HepG2 (cell line): Measurements from ENCODE around the gene INSR. TPM values are rescaled to one million over a fixed set of nuclear protein-coding genes. Genes with fewer than 3 reads are reported as not detected.

Experiments
- ARID5B ChIP-seq: IDR thresholded peaks from 2 replicates; pipeline ENCODE4 v1.4.0; 2020; ENCODE audit warnings: mild to moderate bottlenecking, missing genetic modification reagents
- BHLHE40 ChIP-seq: IDR thresholded peaks from 2 replicates; pipeline ENCODE4 v1.6.1; 2011; ENCODE audit warnings: low read length, improper control_type of control experiment
- GTF3A ChIP-seq: sonication (generic); formaldehyde crosslinking; conservative IDR thresholded peaks from 2 replicates; pipeline ENCODE4 v1.4.0; 2020; ENCODE audit warnings: mild to moderate bottlenecking, missing genetic modification reagents
- HMG20B ChIP-seq: conservative IDR thresholded peaks from 2 replicates; pipeline ENCODE4 v1.6.1; 2016; ENCODE audit warnings: missing genetic modification reagents, missing compliant biosample characterization
- KDM6A ChIP-seq: IDR thresholded peaks from 2 replicates; pipeline ENCODE4 v1.6.1; 2016; ENCODE audit warnings: low read depth
- MYPOP ChIP-seq: sonication (generic); formaldehyde crosslinking; IDR thresholded peaks from 2 replicates; pipeline ENCODE4 v1.8.1; 2023; ENCODE audit warnings: mild to moderate bottlenecking, moderate library complexity, missing genetic modification reagents
- PATZ1 ChIP-seq: sonication (generic); formaldehyde crosslinking; IDR thresholded peaks from 2 replicates; pipeline ENCODE4 v1.4.0; 2020; ENCODE audit warnings: missing genetic modification reagents
- PHF21A ChIP-seq: sonication (generic); formaldehyde crosslinking; IDR thresholded peaks from 2 replicates; pipeline ENCODE4 v1.5.0; 2020; ENCODE audit warnings: mild to moderate bottlenecking, missing genetic modification reagents
- THAP11 ChIP-seq: IDR thresholded peaks from 2 replicates; pipeline ENCODE4 v1.6.1; 2016; ENCODE audit warnings: missing biosample characterization, missing genetic modification reagents
- YEATS4 ChIP-seq: sonication (generic); formaldehyde crosslinking; IDR thresholded peaks from 2 replicates; pipeline ENCODE4 v1.4.0; 2020; ENCODE audit warnings: missing genetic modification reagents, borderline replicate concordance
- ZNF225 ChIP-seq: sonication (generic); formaldehyde crosslinking; IDR thresholded peaks from 2 replicates; pipeline ENCODE4 v1.4.0; 2020; ENCODE audit warnings: mild to moderate bottlenecking, missing genetic modification reagents
- ZNF24 ChIP-seq: fragments of 450-650 bp; IDR thresholded peaks from 2 replicates; pipeline ENCODE4 v1.6.1; 2017; ENCODE audit warnings: antibody characterized with exemption, mild to moderate bottlenecking
- ZNF446 ChIP-seq: sonication (generic); formaldehyde crosslinking; IDR thresholded peaks from 2 replicates; pipeline ENCODE4 v1.5.0; 2020; ENCODE audit warnings: mild to moderate bottlenecking, missing genetic modification reagents
- ZNF563 ChIP-seq: sonication (generic); formaldehyde crosslinking; IDR thresholded peaks from 2 replicates; pipeline ENCODE4 v1.8.0; 2022; ENCODE audit warnings: mild to moderate bottlenecking, moderate library complexity, missing genetic modification reagents
- polyA plus RNA-seq, 8 experiments: library from polyadenylated mRNA; depleted of rRNA in 3 of 8; stranded (reverse) in 7 of 8; unstranded in 1 of 8; fragments of >200 nt; fragmentation: Illumina TruSeq in 4 of 8; extraction: Trizol in 4 of 8; gene quantifications; 2 replicates each; pipeline versions ENCODE4 v1.2.1 to v1.2.3, GENCODE V29; 2011 to 2016; ENCODE audit warnings: low read depth in 4 of 8, missing spikeins in 1 of 8, mixed read lengths in 1 of 8; ENCODE audit not compliant: insufficient read depth in 1 of 8
- total RNA-seq, 5 experiments: library from RNA; depleted of rRNA; stranded (reverse); fragments of >200 nt; fragmentation: Illumina TruSeq; extraction: Trizol; gene quantifications; 2 replicates each; pipeline ENCODE4 v1.2.3, GENCODE V29; 2016; ENCODE audit warnings: low read depth in 1 of 5
- TF ChIP-seq, protein P1 (sequence below): IDR thresholded peaks from 2 replicates; pipeline ENCODE4 v1.6.1; 2016
- TF ChIP-seq, protein P2 (sequence below): sonication (generic); formaldehyde crosslinking; conservative IDR thresholded peaks from 2 replicates; pipeline ENCODE4 v1.4.0; 2020; ENCODE audit warnings: missing genetic modification reagents
- TF ChIP-seq, protein P3 (sequence below): sonication (generic); formaldehyde crosslinking; IDR thresholded peaks from 2 replicates; pipeline ENCODE4; 2020; ENCODE audit warnings: missing genetic modification reagents, mild to moderate bottlenecking, borderline replicate concordance

INSR gene
- total and polyA plus RNA-seq, 2 of the 13 experiments (the other 11 are each of a cell fraction or from before 2014, with no cell fraction given): 24.2 to 29.8 TPM

- TF ChIP-seq ARID5B (CRISPR knock-in tag) (peak; percentile 95), MYPOP (peak; percentile 51; the same call in 1 of the 2 replicates), ZNF225 (no peak), THAP11 (CRISPR knock-in tag) (peak; percentile 70), ZNF563 (CRISPR knock-in tag) (no peak), BHLHE40 (peak; percentile 80), ZNF24 (no peak), YEATS4 (CRISPR knock-in tag) (no peak), ZNF446 (no peak), PATZ1 (CRISPR knock-in tag) (peak; percentile 65), HMG20B (CRISPR knock-in tag) (peak; percentile 54; the same call in 1 of the 2 replicates), PHF21A (CRISPR knock-in tag) (peak; percentile 50; the same call in 1 of the 2 replicates), GTF3A (CRISPR knock-in tag) (no peak), KDM6A (CRISPR knock-in tag) (peak; percentile 62; the same call in 1 of the 2 replicates)
- TF ChIP-seq, protein P1, sequence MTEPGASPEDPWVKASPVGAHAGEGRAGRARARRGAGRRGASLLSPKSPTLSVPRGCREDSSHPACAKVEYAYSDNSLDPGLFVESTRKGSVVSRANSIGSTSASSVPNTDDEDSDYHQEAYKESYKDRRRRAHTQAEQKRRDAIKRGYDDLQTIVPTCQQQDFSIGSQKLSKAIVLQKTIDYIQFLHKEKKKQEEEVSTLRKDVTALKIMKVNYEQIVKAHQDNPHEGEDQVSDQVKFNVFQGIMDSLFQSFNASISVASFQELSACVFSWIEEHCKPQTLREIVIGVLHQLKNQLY (CRISPR knock-in tag): peak; percentile 98
- TF ChIP-seq, protein P2, sequence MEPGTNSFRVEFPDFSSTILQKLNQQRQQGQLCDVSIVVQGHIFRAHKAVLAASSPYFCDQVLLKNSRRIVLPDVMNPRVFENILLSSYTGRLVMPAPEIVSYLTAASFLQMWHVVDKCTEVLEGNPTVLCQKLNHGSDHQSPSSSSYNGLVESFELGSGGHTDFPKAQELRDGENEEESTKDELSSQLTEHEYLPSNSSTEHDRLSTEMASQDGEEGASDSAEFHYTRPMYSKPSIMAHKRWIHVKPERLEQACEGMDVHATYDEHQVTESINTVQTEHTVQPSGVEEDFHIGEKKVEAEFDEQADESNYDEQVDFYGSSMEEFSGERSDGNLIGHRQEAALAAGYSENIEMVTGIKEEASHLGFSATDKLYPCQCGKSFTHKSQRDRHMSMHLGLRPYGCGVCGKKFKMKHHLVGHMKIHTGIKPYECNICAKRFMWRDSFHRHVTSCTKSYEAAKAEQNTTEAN (CRISPR knock-in tag): peak; percentile 74
- TF ChIP-seq, protein P3, sequence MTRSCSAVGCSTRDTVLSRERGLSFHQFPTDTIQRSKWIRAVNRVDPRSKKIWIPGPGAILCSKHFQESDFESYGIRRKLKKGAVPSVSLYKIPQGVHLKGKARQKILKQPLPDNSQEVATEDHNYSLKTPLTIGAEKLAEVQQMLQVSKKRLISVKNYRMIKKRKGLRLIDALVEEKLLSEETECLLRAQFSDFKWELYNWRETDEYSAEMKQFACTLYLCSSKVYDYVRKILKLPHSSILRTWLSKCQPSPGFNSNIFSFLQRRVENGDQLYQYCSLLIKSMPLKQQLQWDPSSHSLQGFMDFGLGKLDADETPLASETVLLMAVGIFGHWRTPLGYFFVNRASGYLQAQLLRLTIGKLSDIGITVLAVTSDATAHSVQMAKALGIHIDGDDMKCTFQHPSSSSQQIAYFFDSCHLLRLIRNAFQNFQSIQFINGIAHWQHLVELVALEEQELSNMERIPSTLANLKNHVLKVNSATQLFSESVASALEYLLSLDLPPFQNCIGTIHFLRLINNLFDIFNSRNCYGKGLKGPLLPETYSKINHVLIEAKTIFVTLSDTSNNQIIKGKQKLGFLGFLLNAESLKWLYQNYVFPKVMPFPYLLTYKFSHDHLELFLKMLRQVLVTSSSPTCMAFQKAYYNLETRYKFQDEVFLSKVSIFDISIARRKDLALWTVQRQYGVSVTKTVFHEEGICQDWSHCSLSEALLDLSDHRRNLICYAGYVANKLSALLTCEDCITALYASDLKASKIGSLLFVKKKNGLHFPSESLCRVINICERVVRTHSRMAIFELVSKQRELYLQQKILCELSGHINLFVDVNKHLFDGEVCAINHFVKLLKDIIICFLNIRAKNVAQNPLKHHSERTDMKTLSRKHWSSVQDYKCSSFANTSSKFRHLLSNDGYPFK: no peak
These were observed 79.7 kb downstream of the INSR start (continued) for GRCh38 chr19:7214324-7215089.
